Vagina (tissue), 2 donors: Measurements from ENCODE around the gene AIMP2.
"Not testable (repeated sequence)": the region's sequence is repeated elsewhere in the genome, so short reads cannot be mapped to it uniquely, and the experiment has no call there.

Source experiments
- CTCF ChIP-seq, 3 experiments: fragments of 450-650 bp in 2 of 3; fragments of 200-600 bp in 1 of 3; sonication (generic) in 1 of 3; IDR thresholded peaks; one replicate each; pipeline ENCODE4 v1.5.1; 2017 to 2019; ENCODE audit warnings: antibody characterized with exemption in 3 of 3, mild to moderate bottlenecking in 2 of 3, moderate library complexity in 2 of 3
- POLR2A ChIP-seq, 2 donors: fragments of 450-650 bp; IDR thresholded peaks; one replicate each; pipeline ENCODE4 v1.6.1; 2017; ENCODE audit warnings: antibody characterized with exemption in 2 of 2, mild to moderate bottlenecking in 2 of 2, moderate library complexity in 2 of 2
- POLR2AphosphoS5 ChIP-seq, 2 donors: sonication (generic); formaldehyde crosslinking; IDR thresholded peaks; one replicate each; pipeline ENCODE4 v1.9.0; 2017; ENCODE audit warnings: antibody characterized with exemption in 2 of 2, mild to moderate bottlenecking in 2 of 2, low read depth in 1 of 2; ENCODE audit not compliant: insufficient read depth in 1 of 2

GRCh38 chr7:5970347-5970911, 38.6 kb upstream of the AIMP2 start, which contains the start of gene RSPH10B:
- TF ChIP-seq CTCF (IDR thresholded peaks at IDR 0.05); POLR2AphosphoS5 (IDR thresholded peaks at IDR 0.05; ENCODE audit: insufficient read depth in 1 of 2, low read depth in 1 of 2); POLR2A (IDR thresholded peaks at IDR 0.05): not testable (repeated sequence)
